Neural cell (in vitro differentiated cells): ENCODE results near the gene NKD1. TPM values are rescaled to one million over a fixed set of nuclear protein-coding genes. Genes with fewer than 3 reads are reported as not detected.

Experiments used
- H2AFZ ChIP-seq: fragments of 200-600, 300-800 bp; sonication (generic), shearing (Covaris generic); 2 replicates; pipeline ENCODE4 v1.6.0; 2014; ENCODE audit warnings: low read depth, mild to moderate bottlenecking, antibody characterized with exemption, low read length, moderate library complexity
- H3F3A ChIP-seq: fragments of 200-600 bp; shearing (Covaris generic); 2 replicates; pipeline ENCODE4 v1.6.1; 2016; ENCODE audit warnings: mild to moderate bottlenecking, moderate library complexity, mixed read lengths, antibody characterized with exemption, low read length; ENCODE audit not compliant: insufficient read depth, poor library complexity, severe bottlenecking
- H3K27ac ChIP-seq: fragments of 200-600, 300-800 bp; sonication (generic), shearing (Covaris generic); 2 replicates; pipeline ENCODE4 v1.5.1; 2014; ENCODE audit warnings: mild to moderate bottlenecking, low read length, moderate library complexity
- H3K27me3 ChIP-seq: fragments of 300-800, 200-600 bp; sonication (generic), shearing (Covaris generic); 2 replicates; pipeline ENCODE4 v1.6.0; 2014; ENCODE audit warnings: mild to moderate bottlenecking, low read depth, low read length, moderate library complexity; ENCODE audit not compliant: insufficient read depth
- H3K36me3 ChIP-seq: fragments of 300-800, 200-600 bp; sonication (generic), shearing (Covaris generic); 2 replicates; pipeline ENCODE4 v1.5.1; 2014; ENCODE audit warnings: mild to moderate bottlenecking, antibody characterized with exemption, low read length, moderate library complexity; ENCODE audit not compliant: insufficient read depth
- H3K4me2 ChIP-seq: fragments of 300-800, 200-600 bp; sonication (generic), shearing (Covaris generic); 2 replicates; pipeline ENCODE4 v1.6.0; 2014; ENCODE audit warnings: mild to moderate bottlenecking, low read length
- H3K4me3 ChIP-seq: fragments of 300-800, 200-600 bp; sonication (generic), shearing (Covaris generic); 2 replicates; pipeline ENCODE4 v1.5.1; 2014; ENCODE audit warnings: mild to moderate bottlenecking, low read length, moderate library complexity
- H3K79me2 ChIP-seq: fragments of 200-600 bp; shearing (Covaris generic); replicated peaks from 2 replicates; pipeline ENCODE4 v1.6.0; 2014; ENCODE audit warnings: mild to moderate bottlenecking, low read length, moderate library complexity; ENCODE audit not compliant: insufficient read depth
- H3K9ac ChIP-seq: fragments of 300-800, 200-600 bp; sonication (generic), shearing (Covaris generic); 2 replicates; pipeline ENCODE4 v1.6.1; 2016; ENCODE audit warnings: mild to moderate bottlenecking, low read length, mixed read lengths
- H3K9me2 ChIP-seq: fragments of 200-600 bp; shearing (Covaris generic); 2 replicates; pipeline ENCODE4 v1.6.1; 2016; ENCODE audit warnings: mild to moderate bottlenecking, low read length, mixed read lengths; ENCODE audit not compliant: insufficient read depth
- H3K9me3 ChIP-seq: fragments of 200-600, 300-800 bp; sonication (generic), shearing (Covaris generic); 2 replicates; pipeline ENCODE4 v1.6.1; 2016; ENCODE audit warnings: mild to moderate bottlenecking, mixed run types, low read length, moderate library complexity, mixed read lengths
- H4K20me1 ChIP-seq: fragments of 200-600 bp; shearing (Covaris generic); 2 replicates; pipeline ENCODE4 v1.6.1; 2016; ENCODE audit warnings: mild to moderate bottlenecking, mixed run types; ENCODE audit not compliant: insufficient read depth
- CTCF ChIP-seq: fragments of 450-650 bp; IDR thresholded peaks from 2 replicates; pipeline ENCODE4 v1.5.1; 2014; ENCODE audit warnings: antibody characterized with exemption, mild to moderate bottlenecking, moderate library complexity; ENCODE audit not compliant: poor library complexity, severe bottlenecking
- EP300 ChIP-seq: fragments of 450-650 bp; conservative IDR thresholded peaks from 2 replicates; pipeline ENCODE4 v1.6.1; 2014; ENCODE audit warnings: antibody characterized with exemption, mild to moderate bottlenecking, moderate library complexity; ENCODE audit not compliant: poor library complexity, severe bottlenecking
- EZH2 ChIP-seq: fragments of 200-600, 300-800 bp; shearing (Covaris generic), sonication (generic); IDR thresholded peaks from 2 replicates; pipeline ENCODE4 v1.6.1; 2014; ENCODE audit warnings: antibody characterized with exemption, low read length, borderline replicate concordance, mild to moderate bottlenecking; ENCODE audit not compliant: insufficient read depth, poor library complexity, severe bottlenecking
- MXI1 ChIP-seq: fragments of 450-650 bp; conservative IDR thresholded peaks from 2 replicates; pipeline ENCODE4 v1.6.1; 2014; ENCODE audit warnings: antibody characterized with exemption, mild to moderate bottlenecking; ENCODE audit not compliant: poor library complexity, severe bottlenecking
- POLR2AphosphoS5 ChIP-seq: IDR thresholded peaks from 2 replicates; pipeline ENCODE4 v1.6.1; 2012
- RAD21 ChIP-seq: fragments of 450-650 bp; conservative IDR thresholded peaks from 2 replicates; pipeline ENCODE4 v1.6.1; 2014; ENCODE audit warnings: antibody characterized with exemption, mild to moderate bottlenecking, moderate library complexity
- REST ChIP-seq: IDR thresholded peaks from 2 replicates; pipeline ENCODE4 v1.6.1; 2012; ENCODE audit warnings: borderline replicate concordance
- SMC3 ChIP-seq: fragments of 450-650 bp; conservative IDR thresholded peaks from 2 replicates; pipeline ENCODE4 v1.6.1; 2014; ENCODE audit warnings: antibody characterized with exemption, mild to moderate bottlenecking, moderate library complexity; ENCODE audit not compliant: poor library complexity
- TAF1 ChIP-seq: IDR thresholded peaks from 2 replicates; pipeline ENCODE4 v1.6.1; 2012; ENCODE audit warnings: low read depth
- polyA plus RNA-seq: library from polyadenylated mRNA; depleted of rRNA; stranded (reverse); fragments of >200 nt; gene quantifications from 2 replicates; pipeline ENCODE4 v1.2.3, GENCODE V29; 2014

Gene NKD1
- polyA plus RNA-seq, 1 donor from 2014 or later = 1.1 TPM

GRCh38 chr16:50607051-50607431 is 58.8 kb downstream of the NKD1 start:
- H3K79me2 ChIP-seq = no peaks in the 10 kb centered on the region
- no peaks in the 10 kb centered on the region for H3K9me2 ChIP-seq
- H3K27me3 ChIP-seq = no peaks in the 10 kb centered on the region
- H3K9me3 ChIP-seq = no peaks in the 10 kb centered on the region
- H4K20me1 ChIP-seq = no peaks in the 10 kb centered on the region
- H3K4me2 ChIP-seq = no peak overlapping the region
- H3F3A ChIP-seq = no peaks in the 10 kb centered on the region
- H3K36me3 ChIP-seq = no peaks in the 10 kb centered on the region
- H3K27ac ChIP-seq = no peak overlapping the region
- no peak overlapping the region for H2AFZ ChIP-seq
- TF ChIP-seq SMC3 (no peak), RAD21 (no peak), EP300 (no peak), MXI1 (no peak), EZH2 (no peak), REST (no peak), CTCF (no peak), POLR2AphosphoS5 (no peak), TAF1 (no peak)
- H3K4me3 ChIP-seq = no peak overlapping the region
- H3K9ac ChIP-seq = no peak overlapping the region

GRCh38 chr16:50607447-50607846 is 59.3 kb downstream of the NKD1 start:
- no peak overlapping the region for H3K27ac ChIP-seq
- H3K9me3 ChIP-seq = no peaks in the 10 kb centered on the region
- H3K79me2 ChIP-seq = no peaks in the 10 kb centered on the region
- TF ChIP-seq EZH2 (no peak), CTCF (no peak), EP300 (no peak), RAD21 (no peak), SMC3 (no peak), POLR2AphosphoS5 (no peak), TAF1 (no peak), REST (no peak), MXI1 (no peak)
- H4K20me1 ChIP-seq = no peaks in the 10 kb centered on the region
- no peak overlapping the region for H3K9ac ChIP-seq
- H3F3A ChIP-seq = no peaks in the 10 kb centered on the region
- no peak overlapping the region for H2AFZ ChIP-seq
- no peaks in the 10 kb centered on the region for H3K36me3 ChIP-seq
- no peak overlapping the region for H3K4me2 ChIP-seq
- no peak overlapping the region for H3K4me3 ChIP-seq
- H3K9me2 ChIP-seq = no peaks in the 10 kb centered on the region
- no peaks in the 10 kb centered on the region for H3K27me3 ChIP-seq
